HG03342 (cell line): ENCODE data around the gene MORF4L1.
"Not testable (repeated sequence)": the region's sequence is repeated elsewhere in the genome, so short reads cannot be mapped to it uniquely, and the experiment has no call there.

Source experiments
- ATAC-seq: cut with Tn5 transposase; IDR thresholded peaks from one replicate; pipeline ENCODE4 v1.9.1; 2021; ENCODE audit warnings: mild to moderate bottlenecking, moderate library complexity; ENCODE audit not compliant: unreplicated experiment

Gene MORF4L1

GRCh38 chr15:78895471-78895870 is 22.8 kb downstream of the MORF4L1 start:
- ATAC-seq: no peak

- ATAC-seq: no peak
Measured at GRCh38 chr15:78898540-78898939, 25.9 kb downstream of the MORF4L1 start.

GRCh38 chr15:78900819-78901533 is 28.3 kb downstream of the MORF4L1 start:
- ATAC-seq: not testable (repeated sequence)

- ATAC-seq: not testable (repeated sequence)
Measured at GRCh38 chr15:78902281-78903032, 29.8 kb downstream of the MORF4L1 start.

- no peak for ATAC-seq
Measured at GRCh38 chr15:78904599-78905358, 32.1 kb downstream of the MORF4L1 start.

GRCh38 chr15:78906316-78906620 is 33.6 kb downstream of the MORF4L1 start:
- no peak for ATAC-seq

- ATAC-seq: no peak
Measured at GRCh38 chr15:78907577-78907976, 34.9 kb downstream of the MORF4L1 start.

- no peak for ATAC-seq
Measured at GRCh38 chr15:78909160-78909695, 36.5 kb downstream of the MORF4L1 start.

- ATAC-seq: no peak
Measured at GRCh38 chr15:78909791-78910228, 37.1 kb downstream of the MORF4L1 start.

GRCh38 chr15:78910271-78910670 is 37.6 kb downstream of the MORF4L1 start:
- ATAC-seq: no peak

GRCh38 chr15:78912316-78912715 is 39.6 kb downstream of the MORF4L1 start:
- no peak for ATAC-seq

GRCh38 chr15:78913012-78913411 is 40.3 kb downstream of the MORF4L1 start:
- ATAC-seq: no peak

GRCh38 chr15:78914027-78914764 is 41.5 kb downstream of the MORF4L1 start:
- ATAC-seq: no peak

GRCh38 chr15:78915341-78916087 is 42.8 kb downstream of the MORF4L1 start:
- no peak for ATAC-seq

GRCh38 chr15:78916088-78916487 is 43.4 kb downstream of the MORF4L1 start:
- ATAC-seq: no peak

- ATAC-seq: no peak
Measured at GRCh38 chr15:78917888-78918287, 45.2 kb downstream of the MORF4L1 start.

GRCh38 chr15:78921517-78921916 is 48.8 kb downstream of the MORF4L1 start:
- ATAC-seq: no peak

- ATAC-seq: no peak
Measured at GRCh38 chr15:78921940-78922339, 49.2 kb downstream of the MORF4L1 start.

- no peak for ATAC-seq
Measured at GRCh38 chr15:78922527-78922926, 49.8 kb downstream of the MORF4L1 start.

GRCh38 chr15:78923015-78923414 is 50.3 kb downstream of the MORF4L1 start:
- no peak for ATAC-seq
